WTC11 (cell line): ENCODE data around the gene LPP. TPM values are rescaled to one million over a fixed set of nuclear protein-coding genes. Genes with fewer than 3 reads are reported as not detected.

Experiments used
- ATAC-seq: fragments of 200-7000 bp; cut with Tn5 transposase; 2 replicates; pipeline ENCODE4 v1.10.0; 2021; ENCODE audit warnings: mild to moderate bottlenecking, moderate library complexity
- CTCF ChIA-PET: fragments of 300-600 bp; sonication (Branson Sonifier 250); formaldehyde crosslinking; loops from one replicate; lab custom pipeline; 2021; ENCODE audit warnings: antibody characterized with exemption; lab: Charles Lee
- POLR2A ChIA-PET: fragments of 350-600 bp; sonication (Branson Sonifier 250); formaldehyde crosslinking; loops from one replicate; lab custom pipeline; 2021; ENCODE audit warnings: antibody characterized with exemption; lab: Charles Lee
- DNase-seq: peaks from one replicate; pipeline ENCODE4 v3.0.0; 2021; ENCODE audit warnings: low spot score
- H3K27ac Mint-ChIP-seq: 2 replicates; pipeline ENCODE4 v1.8.0; 2021; ENCODE audit warnings: mixed read lengths
- H3K27me3 Mint-ChIP-seq: 2 replicates; pipeline ENCODE4 v1.8.0; 2021; ENCODE audit warnings: low read depth, mild to moderate bottlenecking, moderate library complexity, mixed read lengths
- H3K36me3 Mint-ChIP-seq: 2 replicates; pipeline ENCODE4 v1.8.0; 2021; ENCODE audit warnings: mixed read lengths
- H3K4me1 Mint-ChIP-seq: 2 replicates; pipeline ENCODE4 v1.8.0; 2022; ENCODE audit warnings: mixed read lengths
- H3K4me3 Mint-ChIP-seq: 2 replicates; pipeline ENCODE4 v1.8.0; 2021; ENCODE audit warnings: mild to moderate bottlenecking, moderate library complexity, mixed read lengths
- H3K9me3 Mint-ChIP-seq: 2 replicates; pipeline ENCODE4 v1.8.0; 2021; ENCODE audit warnings: mixed read lengths
- AR ChIP-seq: fragments of 250-450 bp; sonication (Bioruptor Pico); IDR thresholded peaks from 2 replicates; pipeline ENCODE4 v1.9.0; 2021; ENCODE audit warnings: mild to moderate bottlenecking
- CREM ChIP-seq: sonication (generic); formaldehyde crosslinking; IDR thresholded peaks from 2 replicates; pipeline ENCODE4 v1.8.1; 2022; ENCODE audit warnings: mild to moderate bottlenecking, missing genetic modification reagents, moderate library complexity
- ESRRA ChIP-seq: sonication (generic); formaldehyde crosslinking; IDR thresholded peaks from 2 replicates; pipeline ENCODE4 v1.8.1; 2022; ENCODE audit warnings: mild to moderate bottlenecking, missing genetic modification reagents, borderline replicate concordance
- FOXP1 ChIP-seq: sonication (generic); formaldehyde crosslinking; IDR thresholded peaks from 2 replicates; pipeline ENCODE4 v1.8.0; 2022; ENCODE audit warnings: missing genetic modification reagents, mild to moderate bottlenecking, moderate library complexity, borderline replicate concordance
- GTF2I ChIP-seq: fragments of 250-450 bp; sonication (Bioruptor Pico); conservative IDR thresholded peaks from 2 replicates; pipeline ENCODE4 v1.4.0; 2021; ENCODE audit warnings: mild to moderate bottlenecking
- IRF2 ChIP-seq: sonication (generic); formaldehyde crosslinking; IDR thresholded peaks from 2 replicates; pipeline ENCODE4 v1.8.0; 2022; ENCODE audit warnings: low read depth, missing genetic modification reagents, borderline replicate concordance
- MLX ChIP-seq: sonication (generic); formaldehyde crosslinking; IDR thresholded peaks from 2 replicates; pipeline ENCODE4 v1.8.1; 2023; ENCODE audit warnings: mild to moderate bottlenecking, missing genetic modification reagents, moderate library complexity
- NFYB ChIP-seq: sonication (generic); formaldehyde crosslinking; conservative IDR thresholded peaks from 2 replicates; pipeline ENCODE4 v1.8.0; 2022; ENCODE audit warnings: low read depth, missing genetic modification reagents
- NR1H2 ChIP-seq: sonication (generic); formaldehyde crosslinking; IDR thresholded peaks from 2 replicates; pipeline ENCODE4 v1.9.0; 2021; ENCODE audit warnings: mild to moderate bottlenecking, moderate library complexity, missing genetic modification reagents
- NR3C1 ChIP-seq: sonication (generic); formaldehyde crosslinking; conservative IDR thresholded peaks from 2 replicates; pipeline ENCODE4 v1.8.1; 2023; ENCODE audit warnings: low read depth, mild to moderate bottlenecking, missing genetic modification reagents
- PREB ChIP-seq: sonication (generic); formaldehyde crosslinking; IDR thresholded peaks from 2 replicates; pipeline ENCODE4 v1.8.1; 2022; ENCODE audit warnings: mild to moderate bottlenecking, missing genetic modification reagents, moderate library complexity, borderline replicate concordance
- RELA ChIP-seq: sonication (generic); formaldehyde crosslinking; IDR thresholded peaks from 2 replicates; pipeline ENCODE4 v1.8.1; 2022; ENCODE audit warnings: missing genetic modification reagents, mild to moderate bottlenecking, borderline replicate concordance
- RORB ChIP-seq: fragments of 250-450 bp; sonication (Bioruptor Pico); IDR thresholded peaks from 2 replicates; pipeline ENCODE4 v1.9.0; 2021; ENCODE audit warnings: mild to moderate bottlenecking
- TCF7 ChIP-seq: sonication (generic); formaldehyde crosslinking; IDR thresholded peaks from 2 replicates; pipeline ENCODE4 v1.8.0; 2022; ENCODE audit warnings: mild to moderate bottlenecking, low read depth, missing genetic modification reagents, moderate library complexity
- TEAD1 ChIP-seq: sonication (generic); formaldehyde crosslinking; IDR thresholded peaks from 2 replicates; pipeline ENCODE4 v1.8.0; 2022; ENCODE audit warnings: mild to moderate bottlenecking, missing genetic modification reagents
- USF1 ChIP-seq: sonication (generic); formaldehyde crosslinking; IDR thresholded peaks from 2 replicates; pipeline ENCODE4 v1.8.0; 2022; ENCODE audit warnings: mild to moderate bottlenecking, missing genetic modification reagents
- ZBTB21 ChIP-seq: sonication (generic); formaldehyde crosslinking; IDR thresholded peaks from 2 replicates; pipeline ENCODE4 v1.8.1; 2023; ENCODE audit warnings: mild to moderate bottlenecking, missing genetic modification reagents, borderline replicate concordance
- ZNF263 ChIP-seq: sonication (generic); formaldehyde crosslinking; IDR thresholded peaks from 2 replicates; pipeline ENCODE4 v1.8.1; 2022; ENCODE audit warnings: low read depth, mild to moderate bottlenecking, moderate library complexity, missing genetic modification reagents
- ZNF317 ChIP-seq: sonication (generic); formaldehyde crosslinking; IDR thresholded peaks from 2 replicates; pipeline ENCODE4 v1.8.1; 2023; ENCODE audit warnings: low read depth, mild to moderate bottlenecking, moderate library complexity, missing genetic modification reagents, borderline replicate concordance
- ZNF416 ChIP-seq: fragments of 250-450 bp; sonication (Bioruptor Pico); IDR thresholded peaks from 2 replicates; pipeline ENCODE4 v1.9.0; 2021; ENCODE audit warnings: mild to moderate bottlenecking, inconsistent platforms
- ZNF423 ChIP-seq: fragments of 250-450 bp; sonication (Bioruptor Pico); IDR thresholded peaks from 2 replicates; pipeline ENCODE4 v2.1.2; 2022; ENCODE audit warnings: mild to moderate bottlenecking, moderate library complexity
- total RNA-seq: library from RNA; stranded (reverse); gene quantifications from 3 replicates; pipeline ENCODE4 v1.2.3, GENCODE V29; 2021
- TF ChIP-seq, protein P1 (sequence below): fragments of 250-450 bp; sonication (Bioruptor Pico); IDR thresholded peaks from 2 replicates; pipeline ENCODE4 v2.1.2; 2022; ENCODE audit warnings: mild to moderate bottlenecking, moderate library complexity

LPP gene
- total RNA-seq, 1 experiment from 2014 or later, result 49.6 TPM

GRCh38 chr3:188926111-188926510, 772.2 kb downstream of the LPP start (continued):
- TF ChIP-seq ZNF263 (no peak), NFYB (CRISPR knock-in tag) (no peak)

DNA sequence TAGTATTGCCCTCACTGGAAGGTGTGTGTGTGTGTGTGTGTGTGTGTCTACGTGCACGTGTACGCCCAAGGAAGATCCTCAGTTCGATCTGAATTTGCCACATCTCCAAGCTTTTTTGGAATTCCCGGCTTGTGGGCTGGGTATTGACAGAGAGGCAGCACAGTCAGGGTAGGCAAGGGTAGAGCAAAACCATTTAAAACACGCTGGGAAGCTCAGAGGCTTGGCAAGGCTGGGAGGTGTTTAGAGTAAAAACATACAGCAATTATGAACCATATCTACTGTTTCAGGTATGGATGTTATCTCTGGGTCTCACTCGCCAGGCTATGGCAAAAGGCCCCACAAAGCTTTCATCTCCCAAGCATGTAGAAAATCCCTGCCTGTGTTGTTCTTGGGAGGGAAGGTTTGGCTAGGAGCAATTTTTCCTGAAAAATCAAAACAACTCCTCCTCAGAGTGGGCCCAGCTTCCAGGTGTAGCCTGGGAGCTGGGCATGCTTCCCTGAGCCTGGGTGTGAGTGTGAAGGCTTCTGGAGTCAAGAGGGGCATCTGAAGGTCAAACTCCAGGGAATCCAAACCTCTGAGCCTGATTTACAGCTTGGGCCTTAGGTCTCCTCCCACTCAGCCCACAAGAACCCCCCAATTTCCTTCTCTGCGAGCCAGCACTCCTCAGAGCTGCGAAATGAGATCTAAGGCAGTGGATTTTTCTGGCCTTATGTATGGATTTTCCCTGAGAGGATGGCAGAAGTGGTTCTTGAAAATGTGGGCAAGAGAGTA, 773.0 kb downstream of the LPP start:
- ATAC-seq (no peak), DNase-seq (no peak)
- peaks cover 17% of the 10 kb centered on the region for H3K4me1 Mint-ChIP-seq
- H3K27ac Mint-ChIP-seq, result no peak overlapping the region
- no peak overlapping the region for H3K4me3 Mint-ChIP-seq
- no peaks in the 10 kb centered on the region for H3K36me3 Mint-ChIP-seq
- CTCF ChIA-PET, result interaction anchor here (1.2 kb wide), 1 partner anchor 1187 kb away, joined by 3 read pairs; no protein-coding TSS in a partner anchor
- TF ChIP-seq CREM (CRISPR knock-in tag), result no peak
- TF ChIP-seq ESRRA (CRISPR knock-in tag), result no peak
- no peak for TF ChIP-seq RORB (CRISPR knock-in tag)
- TF ChIP-seq NR1H2 (CRISPR knock-in tag), result no peak
- TF ChIP-seq ZNF423, result no peak
- no peak for TF ChIP-seq IRF2 (CRISPR knock-in tag)
- no peak for TF ChIP-seq NFYB (CRISPR knock-in tag)
- no peak for TF ChIP-seq NR3C1 (CRISPR knock-in tag)
- no peak for TF ChIP-seq RELA (CRISPR knock-in tag)
- TF ChIP-seq, all 79 proteins: peak for 0
- H3K27me3 Mint-ChIP-seq, result no peaks in the 10 kb centered on the region
- POLR2A ChIA-PET, result no interaction called here
- H3K9me3 Mint-ChIP-seq, result no peaks in the 10 kb centered on the region

DNA sequence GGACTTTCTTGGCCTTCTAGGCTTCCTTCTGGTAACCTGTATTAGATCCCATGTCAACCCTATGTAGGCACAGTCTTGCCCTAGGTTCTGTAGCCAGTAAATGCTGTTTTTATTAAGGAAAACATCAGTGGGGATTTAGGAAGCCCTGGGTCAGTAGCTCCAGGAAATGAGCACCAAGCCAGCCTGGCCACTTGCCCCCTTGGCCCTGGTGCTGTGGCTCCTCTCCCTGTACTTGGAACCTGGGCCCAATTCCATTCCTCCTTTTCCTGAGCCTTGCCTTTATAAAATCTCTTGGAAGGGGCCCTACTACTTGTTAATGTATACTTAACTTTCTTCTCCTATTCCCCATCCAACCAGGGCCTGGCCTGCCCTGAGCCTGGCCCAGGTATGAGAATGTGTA, 774.0 kb downstream of the LPP start:
- Mint-ChIP-seq H3K27me3 (no peaks in the 10 kb centered on the region), H3K4me1 (peaks cover 17% of the 10 kb centered on the region), H3K9me3 (no peaks in the 10 kb centered on the region), H3K4me3 (no peak overlapping the region), H3K36me3 (no peaks in the 10 kb centered on the region), H3K27ac (no peak overlapping the region)
- ChIA-PET CTCF (interaction anchor here (1.2 kb wide), 1 partner anchor 1188 kb away, joined by 3 read pairs; no protein-coding TSS in a partner anchor), POLR2A (no interaction called here)
- DNase-seq (no peak), ATAC-seq (no peak)
- no peak for TF ChIP-seq NR3C1 (CRISPR knock-in tag)
- TF ChIP-seq, protein P1, sequence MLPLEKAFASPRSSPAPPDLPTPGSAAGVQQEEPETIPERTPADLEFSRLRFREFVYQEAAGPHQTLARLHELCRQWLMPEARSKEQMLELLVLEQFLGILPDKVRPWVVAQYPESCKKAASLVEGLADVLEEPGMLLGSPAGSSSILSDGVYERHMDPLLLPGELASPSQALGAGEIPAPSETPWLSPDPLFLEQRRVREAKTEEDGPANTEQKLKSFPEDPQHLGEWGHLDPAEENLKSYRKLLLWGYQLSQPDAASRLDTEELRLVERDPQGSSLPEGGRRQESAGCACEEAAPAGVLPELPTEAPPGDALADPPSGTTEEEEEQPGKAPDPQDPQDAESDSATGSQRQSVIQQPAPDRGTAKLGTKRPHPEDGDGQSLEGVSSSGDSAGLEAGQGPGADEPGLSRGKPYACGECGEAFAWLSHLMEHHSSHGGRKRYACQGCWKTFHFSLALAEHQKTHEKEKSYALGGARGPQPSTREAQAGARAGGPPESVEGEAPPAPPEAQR (CRISPR knock-in tag), result no peak
- no peak for TF ChIP-seq ZNF416
- TF ChIP-seq TEAD1, result no peak
- TF ChIP-seq ESRRA (CRISPR knock-in tag), result no peak
- TF ChIP-seq ZBTB21, result no peak
- TF ChIP-seq ZNF317, result no peak
- TF ChIP-seq FOXP1 (CRISPR knock-in tag), result no peak
- no peak for TF ChIP-seq PREB
- no peak for TF ChIP-seq NFYB (CRISPR knock-in tag)
- TF ChIP-seq TCF7 (CRISPR knock-in tag), result no peak
- no peak for TF ChIP-seq AR (CRISPR knock-in tag)
- no peak for TF ChIP-seq MLX (CRISPR knock-in tag)
- no peak for TF ChIP-seq USF1 (CRISPR knock-in tag)
- TF ChIP-seq IRF2 (CRISPR knock-in tag), result no peak
- TF ChIP-seq GTF2I (CRISPR knock-in tag), result no peak
